Inflammatory macrophage (primary cell): ENCODE measurements around the gene MCRIP1.
A peak's percentile ranks its signal among the peaks of the same experiment; 100 is the strongest.
"Not testable (repeated sequence)": the region's sequence is repeated elsewhere in the genome, so short reads cannot be mapped to it uniquely, and the experiment has no call there.

Source experiments
- DNase-seq, 2 donors: peaks; one replicate each; pipeline ENCODE4 v3.0.0-alpha.2; 2020 to 2022

Gene MCRIP1

GRCh38 chr17:81840826-81841778 lies 8.0 kb upstream of the MCRIP1 start:
- peak in 1 of 2 donors; percentile 49 for DNase-seq

GRCh38 chr17:81840059-81840458 lies 7.0 kb upstream of the MCRIP1 start:
- not testable (repeated sequence) for DNase-seq

- no peak for DNase-seq
Measured at GRCh38 chr17:81839301-81839700, 6.2 kb upstream of the MCRIP1 start.

- DNase-seq, result no peak
Measured at GRCh38 chr17:81838753-81839255, 5.7 kb upstream of the MCRIP1 start.

- peak; percentile 86 to 93 for DNase-seq
Measured at GRCh38 chr17:81837641-81838040, 4.5 kb upstream of the MCRIP1 start.

GRCh38 chr17:81834831-81835267 lies 1.8 kb upstream of the MCRIP1 start, which contains the start of gene PPP1R27:
Gene PPP1R27, minus strand, starts transcription at chr17:81835050. Its CDS starts 97 bp downstream, at chr17:81834953.
- DNase-seq, result no peak

- no peak for DNase-seq
Measured at GRCh38 chr17:81833921-81834830, 1.1 kb upstream of the MCRIP1 start.

- DNase-seq, result peak; percentile 26 to 38
Measured at GRCh38 chr17:81832608-81833159, 407 bp downstream of the MCRIP1 start.

- DNase-seq, result peak; percentile 85 to 90
Measured at GRCh38 chr17:81831957-81832607, 1.0 kb downstream of the MCRIP1 start.

GRCh38 chr17:81831563-81831956 lies 1.5 kb downstream of the MCRIP1 start:
- DNase-seq, result no peak

- no peak for DNase-seq
Measured at GRCh38 chr17:81829858-81830257, 3.2 kb downstream of the MCRIP1 start.

- DNase-seq, result no peak
Measured at GRCh38 chr17:81828656-81829055, 4.4 kb downstream of the MCRIP1 start.

GRCh38 chr17:81825841-81826466 lies 7.1 kb downstream of the MCRIP1 start:
- DNase-seq, result no peak

- no peak for DNase-seq
Measured at GRCh38 chr17:81824595-81824994, 8.5 kb downstream of the MCRIP1 start.

GRCh38 chr17:81823820-81824550 lies 9.1 kb downstream of the MCRIP1 start:
- no peak for DNase-seq

- no peak for DNase-seq
Measured at GRCh38 chr17:81822996-81823819, 9.9 kb downstream of the MCRIP1 start.

- no peak for DNase-seq
Measured at GRCh38 chr17:81822312-81822637, 10.8 kb downstream of the MCRIP1 start.

GRCh38 chr17:81821603-81822311 lies 11.3 kb downstream of the MCRIP1 start:
- DNase-seq, result peak; percentile 81 to 88

GRCh38 chr17:81821147-81821546 lies 11.9 kb downstream of the MCRIP1 start:
- DNase-seq, result no peak
